Activated gamma-delta T cell (primary cell): ENCODE data around the gene PARP12.

ENCODE experiments used
- DNase-seq: peaks from one replicate; lab custom pipeline; 2025; lab: John Stamatoyannopoulos, UW

Gene PARP12

DNA sequence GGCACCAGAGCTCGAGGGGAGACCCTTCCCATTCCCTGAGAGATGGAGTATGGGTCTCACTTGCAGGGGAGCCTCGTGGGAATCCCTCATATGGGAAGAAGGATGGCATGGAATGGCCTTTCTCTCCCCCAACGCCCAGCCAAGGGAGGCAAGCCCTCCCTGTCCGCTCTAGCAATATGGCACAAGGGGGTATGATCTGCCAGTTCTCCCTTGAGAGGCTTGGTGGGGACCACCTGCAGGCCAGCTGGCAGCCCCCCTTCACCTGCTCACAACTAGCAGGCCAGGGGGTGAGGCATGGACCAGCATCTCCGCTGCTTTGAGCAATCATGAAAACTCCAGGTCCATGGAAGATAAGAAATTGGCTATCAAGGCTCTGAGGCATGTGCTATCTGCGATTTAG is 70.8 kb downstream of the PARP12 start:
- DNase-seq: no peak

DNA sequence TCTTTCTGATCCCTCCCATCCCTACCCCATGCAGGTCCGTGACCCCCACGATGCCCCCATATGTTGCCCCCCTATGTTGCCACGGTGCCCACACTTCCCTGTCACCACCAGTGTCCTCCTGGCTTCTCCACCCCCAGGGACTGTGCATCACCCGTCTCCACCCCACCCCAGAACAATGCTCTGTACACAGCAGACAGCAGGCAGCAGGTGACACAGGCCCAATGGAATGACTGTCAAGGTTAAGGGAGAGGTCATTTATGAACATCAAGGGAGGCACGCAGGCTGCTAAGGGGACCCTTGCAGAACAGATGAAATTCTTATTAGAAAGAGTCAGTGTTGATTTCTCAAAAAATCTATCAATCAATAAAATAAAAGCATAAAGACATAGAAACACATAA is 71.5 kb downstream of the PARP12 start:
- no peak for DNase-seq

DNA sequence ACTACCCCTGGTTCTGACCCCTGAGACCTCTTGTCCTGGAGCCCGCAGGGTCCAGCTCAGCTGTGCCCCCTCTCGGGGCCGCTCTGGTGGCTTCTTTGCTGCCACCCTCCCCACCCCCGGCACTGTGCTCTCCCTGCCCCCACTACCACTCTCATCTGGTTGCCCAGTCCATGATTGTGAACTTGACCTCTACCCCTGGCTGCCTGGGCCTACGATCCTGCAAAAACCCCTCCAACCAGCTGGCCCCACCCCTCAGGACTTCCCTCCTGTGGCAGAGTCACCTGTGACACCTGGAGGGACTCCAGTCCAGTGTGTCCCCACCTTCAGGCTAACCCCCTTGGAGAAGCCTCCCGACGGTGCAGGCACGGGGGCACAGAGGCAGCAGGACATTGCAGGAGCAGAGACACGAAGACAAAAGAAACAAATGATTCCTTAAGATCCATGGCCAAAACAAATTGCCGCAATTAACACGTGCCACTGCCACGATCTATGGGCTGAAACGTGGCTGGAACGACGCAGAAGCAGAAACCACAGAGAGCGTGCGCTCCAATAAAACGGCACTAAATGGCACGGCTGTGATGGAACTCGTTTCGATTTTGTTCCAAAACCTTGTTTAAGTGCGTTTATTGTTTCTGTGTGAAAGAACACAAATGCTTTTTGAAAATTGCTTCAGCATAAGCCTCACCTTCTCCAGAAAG is 72.0 kb downstream of the PARP12 start:
- DNase-seq: no peak

DNA sequence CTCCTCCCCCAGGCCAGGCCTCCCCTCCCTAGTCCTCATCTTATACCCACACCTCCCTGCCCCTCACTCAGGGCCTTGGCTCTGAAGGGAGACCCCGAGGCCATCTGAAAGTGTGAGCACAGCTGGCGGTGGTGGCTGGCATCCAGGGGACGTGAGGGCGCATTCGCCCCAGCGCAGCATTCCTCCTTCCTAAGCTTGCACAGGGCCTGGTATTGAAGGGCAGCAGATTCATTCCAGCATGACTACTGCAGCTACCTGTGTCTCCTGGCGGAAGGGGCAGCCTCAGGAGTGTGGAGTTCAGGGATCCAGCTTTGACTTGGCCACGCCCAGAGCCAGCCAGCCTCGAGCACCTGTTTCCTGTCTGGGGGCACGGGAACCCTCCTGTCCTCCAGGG is 72.6 kb downstream of the PARP12 start:
- DNase-seq: no peak

DNA sequence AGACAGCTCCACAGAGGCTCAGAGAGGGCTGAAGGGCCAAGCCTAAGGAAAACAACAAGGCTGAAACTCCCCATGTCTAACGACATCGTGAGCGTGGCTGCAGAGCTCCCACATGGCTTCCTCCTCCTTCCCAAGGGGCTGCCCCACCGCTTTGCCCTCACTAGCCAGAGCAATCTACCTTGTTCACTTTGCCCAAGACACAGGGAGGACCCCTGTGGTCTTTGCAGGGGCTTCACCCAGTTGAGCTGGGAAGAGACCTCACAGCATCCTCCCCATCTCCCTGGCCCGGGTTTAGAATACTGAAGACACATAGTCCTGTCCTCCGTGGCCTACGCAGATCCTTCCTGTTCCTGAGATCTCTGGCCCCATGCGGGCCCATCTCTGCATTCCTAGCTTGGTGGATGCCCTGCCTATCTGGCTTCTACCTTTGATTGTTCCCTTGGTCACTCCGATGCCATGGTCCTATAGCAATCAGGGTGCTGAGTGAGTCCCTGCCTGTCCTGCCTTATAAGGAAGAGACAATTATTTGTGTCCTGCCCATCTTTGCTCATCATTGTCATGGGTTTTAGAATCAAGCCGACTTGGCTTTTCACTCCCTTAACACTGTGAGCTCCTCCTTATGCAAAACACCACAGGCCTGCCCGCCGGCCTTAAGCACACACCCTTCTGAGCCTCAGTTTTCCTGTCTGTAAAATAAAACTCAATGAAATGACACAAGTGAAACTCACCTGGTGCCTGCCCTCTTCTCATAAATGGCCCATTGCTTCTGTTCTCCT is 73.2 kb downstream of the PARP12 start:
- no peak for DNase-seq

DNA sequence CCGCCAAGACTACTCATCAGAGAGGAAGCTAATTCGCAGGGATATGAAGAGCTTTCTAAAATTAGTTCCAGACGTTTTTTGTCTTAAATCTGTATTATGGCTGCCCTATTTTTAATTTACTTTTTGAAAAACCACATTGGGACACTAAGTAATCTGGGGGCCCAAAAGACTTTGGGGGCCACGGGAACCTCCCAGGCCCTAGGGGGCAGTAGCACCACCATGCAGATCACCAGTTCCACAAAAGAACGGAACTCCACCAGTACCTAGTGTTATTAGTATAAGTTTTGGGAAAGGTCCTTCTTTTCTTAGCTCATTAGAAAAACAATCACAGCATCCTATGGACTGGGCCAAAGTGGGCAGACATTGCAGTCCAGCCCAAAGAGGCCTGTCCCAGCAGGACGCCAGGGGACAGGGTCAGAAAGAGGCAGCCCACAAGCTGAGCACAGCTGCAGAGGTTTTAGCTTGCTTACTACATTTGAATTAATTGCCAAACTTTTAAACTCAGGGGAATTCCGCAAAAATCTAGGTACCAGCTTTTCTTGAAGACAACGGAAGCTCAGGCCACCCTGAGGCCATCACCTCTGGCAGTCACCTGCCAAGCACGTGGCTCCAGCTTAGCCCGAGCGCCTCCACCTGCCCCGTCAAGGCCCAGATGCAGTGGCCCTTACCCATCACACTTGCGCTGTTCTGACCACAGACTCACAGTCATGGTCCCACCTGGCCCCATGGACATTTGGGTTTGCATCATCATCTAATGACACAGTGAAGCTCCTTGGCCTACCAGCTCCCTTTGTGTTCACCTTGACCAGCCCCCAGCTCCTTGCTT is 74.8 kb downstream of the PARP12 start:
- DNase-seq: no peak

DNA sequence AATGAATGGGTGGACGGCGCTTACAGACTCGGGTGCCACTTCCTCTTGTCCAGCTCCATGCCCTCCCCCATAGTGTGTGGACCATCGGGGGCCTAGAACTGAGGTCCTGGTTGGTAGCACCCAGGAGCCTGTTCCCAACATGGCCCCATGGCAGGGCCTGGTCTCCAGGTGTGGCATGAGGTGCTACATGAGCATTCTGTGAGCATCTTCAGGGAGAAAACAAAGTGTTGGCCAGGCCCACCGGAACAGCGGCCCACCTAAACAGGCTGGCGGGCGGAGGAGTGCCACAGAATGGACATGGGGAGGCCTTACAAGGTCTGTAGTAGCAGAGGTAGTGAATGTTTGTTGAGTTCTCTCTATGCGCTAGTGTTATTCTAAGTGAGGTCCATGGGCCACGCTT is 76.9 kb downstream of the PARP12 start:
- DNase-seq: no peak

DNA sequence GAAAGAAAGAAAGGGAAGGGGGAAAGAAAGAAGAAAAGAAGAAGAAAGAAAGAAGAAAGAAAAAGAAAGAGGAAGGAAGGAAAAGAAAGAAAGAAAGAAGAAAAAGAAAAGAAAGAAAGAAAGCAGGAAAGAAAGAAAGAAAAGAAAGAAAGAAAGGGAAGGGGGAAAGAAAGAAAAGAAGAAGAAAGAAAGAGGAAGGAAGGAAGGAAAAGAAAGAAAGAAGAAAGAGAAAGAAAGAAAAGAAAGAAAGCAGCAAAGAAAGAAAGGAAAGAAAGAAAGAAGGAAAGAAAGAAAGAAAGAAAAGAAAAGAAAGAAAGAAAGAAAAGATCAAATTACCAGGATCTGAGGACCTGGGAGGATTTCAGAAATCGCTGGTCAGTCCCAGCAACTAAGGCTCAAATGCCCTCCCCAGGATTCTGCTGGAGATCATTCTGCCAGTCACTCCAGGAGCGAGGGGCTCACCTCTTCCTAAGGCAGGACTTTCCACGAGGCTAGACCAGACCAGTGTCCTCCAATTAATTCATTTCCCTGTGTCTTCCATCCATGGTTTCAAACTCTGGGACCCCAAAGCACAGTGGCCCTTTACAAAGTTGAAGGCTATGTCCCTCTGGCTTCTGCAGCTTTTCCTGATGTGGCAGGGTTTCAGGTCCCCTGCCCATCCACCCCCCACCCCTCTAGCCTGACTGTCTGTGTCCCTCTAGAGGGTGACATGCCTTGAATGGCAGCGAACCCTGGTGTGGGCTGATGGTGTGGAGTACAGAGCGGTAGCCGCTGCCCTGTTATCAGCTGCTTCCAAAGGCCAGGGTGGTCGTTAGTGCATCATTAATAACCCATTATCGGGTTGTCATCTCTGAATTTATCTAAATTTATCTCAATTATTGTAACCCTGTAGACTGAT is 77.9 kb downstream of the PARP12 start:
- no peak for DNase-seq

DNA sequence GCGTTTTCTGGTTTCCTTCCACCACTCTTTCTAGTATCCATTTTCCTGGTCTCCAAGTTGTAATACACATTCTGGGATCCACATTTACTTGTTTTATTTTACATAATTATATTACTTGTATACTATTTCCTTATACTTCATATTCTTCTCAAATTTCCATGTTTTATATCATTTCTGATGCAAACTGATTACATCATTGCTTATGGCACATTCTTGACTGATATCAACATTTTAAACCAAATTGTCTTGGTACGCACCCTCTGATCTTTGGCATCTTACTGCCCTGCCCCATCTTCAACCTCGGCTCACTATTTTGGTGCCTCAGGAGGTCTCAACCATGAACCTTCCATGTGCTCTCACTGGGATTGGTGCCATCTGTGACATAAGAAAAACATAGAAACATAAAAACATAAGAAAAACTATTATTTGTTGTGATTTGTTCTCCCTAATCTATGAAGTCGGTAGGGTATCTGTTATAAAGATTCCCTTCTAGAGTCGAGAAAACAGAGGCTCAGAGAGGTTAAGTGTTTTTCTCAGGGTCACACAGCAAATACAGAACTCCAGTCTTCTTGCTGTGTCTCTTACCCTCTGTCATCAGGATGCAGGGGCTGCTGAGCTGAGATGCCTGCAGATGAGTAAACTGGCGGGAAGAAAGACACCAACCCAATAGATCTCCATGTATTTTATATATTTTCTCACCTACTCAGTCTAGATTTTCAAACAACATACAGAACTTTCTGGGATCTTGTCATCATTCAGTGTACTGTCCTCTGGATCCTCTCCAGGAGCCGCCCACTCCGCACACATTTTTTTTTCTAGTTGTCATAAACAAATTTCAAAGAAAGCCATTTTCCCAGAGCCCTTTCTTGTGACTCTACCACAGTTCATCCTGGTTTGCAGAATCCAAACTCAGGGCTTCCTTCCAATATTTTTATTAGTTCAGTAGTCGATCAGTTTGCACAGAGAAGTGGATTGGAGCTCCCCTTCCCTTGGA is 79.5 kb downstream of the PARP12 start:
- no peak for DNase-seq

DNA sequence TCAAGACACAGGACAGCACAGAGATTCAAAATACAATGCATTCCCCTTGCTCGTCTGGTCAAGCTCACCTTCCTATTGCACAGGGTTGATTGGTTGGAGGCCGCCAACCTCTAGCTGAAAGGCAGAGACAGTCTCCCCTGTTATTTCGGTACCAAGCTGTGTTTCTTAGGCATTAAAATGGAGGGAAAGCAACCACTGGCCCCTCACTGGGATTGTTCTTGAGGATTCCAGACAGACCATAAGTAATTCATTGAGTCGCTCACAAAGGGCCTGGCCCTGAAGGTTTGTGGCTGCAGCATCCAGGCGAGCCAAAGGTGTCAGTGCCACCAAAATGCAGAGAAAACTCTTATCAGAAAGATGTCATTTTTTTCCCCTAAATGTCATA is 81.2 kb downstream of the PARP12 start:
- no peak for DNase-seq

DNA sequence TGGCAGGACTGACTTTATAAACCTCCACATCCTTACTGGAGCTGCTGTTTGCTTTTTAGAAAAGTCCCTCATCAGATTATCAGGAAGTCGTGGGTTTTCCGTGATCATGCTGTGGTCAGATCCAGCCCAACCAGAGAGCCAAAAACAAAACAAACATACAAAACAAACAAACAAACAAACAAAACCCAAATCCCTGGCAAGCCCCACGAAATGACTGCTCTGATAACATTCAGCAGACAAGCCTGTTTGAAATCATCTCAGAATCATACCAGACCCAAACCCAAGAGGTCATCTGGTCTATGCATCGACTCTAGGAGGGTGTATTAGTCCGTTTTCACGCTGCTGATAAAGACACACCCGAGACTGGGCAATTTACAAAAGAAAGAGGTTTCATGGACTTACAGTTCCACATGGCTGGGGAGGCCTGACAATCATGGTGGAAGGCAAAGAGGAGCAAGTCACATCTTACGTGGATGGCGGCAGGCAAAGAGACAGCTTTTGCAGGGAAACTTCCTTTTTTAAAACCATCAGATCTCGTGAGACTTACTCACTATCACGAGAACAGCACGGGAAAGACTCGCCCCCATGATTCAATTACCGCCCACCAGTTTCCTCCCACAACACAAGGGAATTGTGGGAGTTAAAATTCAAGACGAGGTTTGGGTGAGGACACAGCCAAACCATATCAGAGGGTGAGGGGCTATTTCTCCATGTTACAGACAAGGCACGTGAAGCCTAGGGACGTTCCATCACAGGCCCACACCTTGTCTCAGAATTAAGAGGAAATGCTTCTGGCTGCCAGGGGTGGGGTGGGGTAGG is 85.7 kb downstream of the PARP12 start:
- DNase-seq: no peak

DNA sequence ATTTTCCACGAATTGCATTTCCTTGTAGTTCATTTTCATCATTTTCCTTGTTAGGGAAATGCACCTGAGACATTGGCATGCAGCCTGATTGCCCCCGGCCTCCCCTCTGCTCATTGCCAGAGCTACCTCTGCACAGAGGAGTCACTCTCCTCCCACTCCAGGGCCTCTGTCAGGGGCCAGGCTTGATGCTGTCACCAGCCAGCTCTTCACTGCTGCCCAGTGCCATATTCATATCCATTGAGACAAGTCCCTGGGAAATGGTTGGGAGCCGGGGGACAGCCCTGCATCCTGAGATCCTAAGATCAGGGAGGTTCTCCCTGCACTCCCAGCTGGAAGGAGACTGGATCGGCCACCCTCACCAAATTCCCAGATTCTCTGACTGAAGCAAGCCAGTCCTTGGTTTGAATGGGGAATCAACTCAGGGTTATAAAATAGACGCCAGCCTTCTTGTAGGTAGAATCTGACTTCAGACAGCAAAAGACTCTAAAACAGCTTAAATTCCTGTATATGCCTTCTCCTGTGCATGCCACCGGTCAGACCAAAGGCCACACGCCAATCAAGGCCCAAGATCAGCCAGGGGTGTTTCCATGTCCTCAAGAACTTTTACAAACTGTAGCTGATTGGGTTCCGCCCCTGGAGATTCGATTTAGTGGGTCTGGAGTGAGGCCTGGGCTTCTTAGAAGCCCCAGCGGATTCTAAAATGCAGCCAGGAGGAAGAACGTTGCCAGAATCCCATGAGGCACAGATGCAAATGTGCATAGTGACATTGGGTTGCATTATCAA is 86.5 kb downstream of the PARP12 start:
- DNase-seq: no peak

DNA sequence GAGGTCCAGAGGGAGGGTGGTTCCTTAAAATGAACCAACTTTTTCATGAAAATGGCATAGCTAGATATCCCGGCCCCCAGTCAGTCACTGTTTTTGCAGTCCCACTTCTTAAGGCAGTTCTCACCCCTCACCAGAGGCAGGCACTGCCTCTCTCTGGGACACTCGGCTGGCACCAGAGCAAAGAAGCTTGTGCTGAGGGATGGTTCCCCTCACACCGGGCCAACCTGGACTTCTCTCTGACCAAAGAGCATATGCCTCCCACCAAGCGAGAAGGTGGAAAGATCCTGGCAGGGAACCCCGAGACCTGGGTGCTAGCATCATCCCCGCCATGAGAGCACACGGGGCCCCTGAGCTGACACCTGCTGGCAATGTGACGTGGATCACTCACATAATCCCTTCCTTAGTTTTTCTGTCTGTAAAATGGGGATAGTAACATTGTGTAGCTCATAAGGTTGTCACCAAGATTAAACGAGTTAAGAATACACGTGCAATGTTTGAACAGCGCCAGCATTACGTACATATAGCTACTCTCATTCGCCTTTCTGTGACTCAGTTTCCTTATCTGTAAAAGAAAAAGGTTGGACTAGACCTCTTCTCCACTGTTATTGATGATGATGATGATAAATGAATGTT is 88.5 kb downstream of the PARP12 start:
- no peak for DNase-seq
